Thyroid gland (tissue), 4 donors: Measurements from ENCODE around the gene TBCC.

Experiments used
- POLR2A ChIP-seq, 2 donors: fragments of 450-650 bp; IDR thresholded peaks; one replicate each; pipeline ENCODE4 v1.6.1; 2017; ENCODE audit warnings: antibody characterized with exemption in 2 of 2, mild to moderate bottlenecking in 2 of 2, moderate library complexity in 1 of 2
- TF ChIP-seq, protein P1 (sequence below), 6 experiments: fragments of 200-600 bp in 3 of 6; fragments of 450-650 bp in 3 of 6; sonication (generic) in 3 of 6; IDR thresholded peaks; one replicate each; pipeline ENCODE4 v1.5.1; 2016 to 2019; ENCODE audit warnings: antibody characterized with exemption in 6 of 6, mild to moderate bottlenecking in 2 of 6, inconsistent platforms in 1 of 6, moderate library complexity in 1 of 6

- TF ChIP-seq, protein P1, sequence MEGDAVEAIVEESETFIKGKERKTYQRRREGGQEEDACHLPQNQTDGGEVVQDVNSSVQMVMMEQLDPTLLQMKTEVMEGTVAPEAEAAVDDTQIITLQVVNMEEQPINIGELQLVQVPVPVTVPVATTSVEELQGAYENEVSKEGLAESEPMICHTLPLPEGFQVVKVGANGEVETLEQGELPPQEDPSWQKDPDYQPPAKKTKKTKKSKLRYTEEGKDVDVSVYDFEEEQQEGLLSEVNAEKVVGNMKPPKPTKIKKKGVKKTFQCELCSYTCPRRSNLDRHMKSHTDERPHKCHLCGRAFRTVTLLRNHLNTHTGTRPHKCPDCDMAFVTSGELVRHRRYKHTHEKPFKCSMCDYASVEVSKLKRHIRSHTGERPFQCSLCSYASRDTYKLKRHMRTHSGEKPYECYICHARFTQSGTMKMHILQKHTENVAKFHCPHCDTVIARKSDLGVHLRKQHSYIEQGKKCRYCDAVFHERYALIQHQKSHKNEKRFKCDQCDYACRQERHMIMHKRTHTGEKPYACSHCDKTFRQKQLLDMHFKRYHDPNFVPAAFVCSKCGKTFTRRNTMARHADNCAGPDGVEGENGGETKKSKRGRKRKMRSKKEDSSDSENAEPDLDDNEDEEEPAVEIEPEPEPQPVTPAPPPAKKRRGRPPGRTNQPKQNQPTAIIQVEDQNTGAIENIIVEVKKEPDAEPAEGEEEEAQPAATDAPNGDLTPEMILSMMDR (IDR thresholded peaks at IDR 0.05) = no peak
- no peak for TF ChIP-seq POLR2A (IDR thresholded peaks at IDR 0.05)
Measured at GRCh38 chr6:42735976-42736375, 9.9 kb downstream of the TBCC start.
